ENCODE measurements around the gene VGF.
"Not testable (repeated sequence)": the region's sequence is repeated elsewhere in the genome, so short reads cannot be mapped to it uniquely, and the experiment has no call there.

The VGF gene

DNA sequence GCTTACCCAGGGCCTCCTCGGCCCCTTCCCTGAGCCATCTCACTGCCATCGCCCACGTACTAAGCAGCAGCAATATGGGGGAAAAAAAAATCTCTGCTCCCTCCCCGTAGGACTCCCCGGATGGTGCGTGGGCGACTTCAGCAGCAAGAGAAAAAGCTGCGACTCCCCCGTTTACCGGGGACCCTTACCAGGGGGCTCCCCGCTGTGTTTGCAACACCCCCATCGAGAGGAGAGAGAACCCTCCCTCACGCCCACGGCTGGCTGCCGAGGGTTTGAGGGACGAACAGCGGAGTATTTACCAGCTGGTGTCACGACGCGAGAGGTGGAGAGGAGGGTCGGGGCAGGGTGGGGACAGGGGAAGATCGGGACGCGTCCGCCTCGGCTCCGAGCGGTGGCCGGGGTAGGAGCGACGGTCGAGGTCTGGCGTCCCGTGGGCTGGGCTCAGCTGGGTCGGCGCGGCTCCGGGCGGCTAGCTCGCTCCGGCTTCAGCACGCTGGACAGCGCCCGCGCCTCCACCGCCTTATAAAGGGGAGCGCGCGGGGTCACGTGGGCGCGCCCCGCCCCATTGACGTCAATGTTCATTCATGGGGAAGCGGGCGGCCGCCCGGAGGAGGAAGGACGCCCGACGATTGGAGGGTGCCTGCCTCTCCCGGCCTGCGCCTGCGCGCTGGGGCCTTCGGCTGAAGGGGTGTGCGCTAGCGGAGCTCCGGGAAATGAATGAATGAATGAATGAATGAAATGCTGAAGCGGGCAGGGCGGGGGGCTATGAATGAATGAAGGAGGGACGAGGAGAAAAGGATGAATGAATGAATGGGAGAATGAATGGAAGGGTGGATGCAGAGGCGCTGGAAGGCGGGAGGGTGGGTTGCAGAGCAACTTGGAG, at the start of gene VGF:
Gene VGF, minus strand, starts transcription at position 495 of the 883 bp plus-strand sequence. CDS start 726 bp downstream, outside the sequence.
- peak; percentile 99 for DNase-seq

DNA sequence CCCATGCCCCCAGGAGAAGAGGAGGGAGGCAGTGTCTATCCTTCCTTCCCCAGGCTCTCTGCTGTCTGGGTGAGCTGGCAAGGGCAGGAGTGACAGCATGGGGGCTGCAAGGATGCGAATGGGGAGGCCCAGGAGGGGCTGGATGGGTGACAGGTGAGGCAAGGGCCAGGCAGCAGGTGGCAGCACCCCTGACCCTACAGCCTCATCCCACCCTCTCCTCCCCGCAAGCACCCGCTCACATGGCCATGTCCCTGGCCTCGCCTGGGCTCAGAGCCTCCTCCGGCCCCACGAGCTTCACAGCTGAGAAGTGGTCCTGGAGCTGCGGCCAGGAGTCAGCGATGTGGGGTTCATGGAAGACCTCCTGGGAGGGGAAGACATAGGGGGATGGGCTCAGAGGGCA, 46.6 kb upstream of the VGF start:
- DNase-seq: no peak

DNA sequence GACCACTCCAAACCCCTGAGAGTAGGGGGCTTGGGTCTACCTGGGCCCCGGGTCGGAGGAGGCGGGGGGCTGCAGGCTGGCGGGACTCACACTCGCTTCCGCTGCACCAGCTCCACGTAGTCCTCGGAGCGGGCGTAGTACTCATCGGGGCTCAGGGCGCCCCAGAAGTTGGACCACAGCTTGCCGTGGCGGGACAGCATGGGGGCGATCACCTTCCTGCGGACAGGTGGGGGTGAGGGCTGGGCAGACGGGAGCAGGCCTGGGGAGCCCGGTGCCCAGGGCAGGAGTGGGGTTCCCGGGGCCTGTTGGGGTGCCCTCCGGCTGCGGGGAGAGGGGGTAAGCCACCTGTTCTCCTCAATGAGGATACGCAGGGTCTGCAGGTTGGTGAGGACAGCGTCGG, 46.1 kb upstream of the VGF start:
- no peak for DNase-seq

DNA sequence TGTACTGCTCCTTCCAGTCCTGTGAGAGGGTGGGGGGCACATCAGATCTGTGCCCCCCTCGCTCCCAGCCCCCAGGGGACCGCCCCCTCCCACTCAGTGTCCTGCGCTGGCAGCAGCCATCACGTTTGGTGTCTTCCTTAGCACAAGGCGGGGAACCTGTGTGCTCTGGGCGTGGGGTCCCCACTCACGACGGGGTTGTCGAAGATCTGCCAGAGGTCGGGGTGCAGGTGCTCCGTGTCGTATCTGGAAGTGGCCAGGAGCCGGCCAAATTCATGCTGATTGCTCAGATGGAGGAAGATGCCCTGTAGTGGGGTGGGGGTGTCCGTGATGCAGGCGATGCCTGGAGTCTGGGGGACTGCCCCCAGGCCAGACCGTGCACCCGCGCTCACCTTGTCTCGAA, 44.8 kb upstream of the VGF start:
- DNase-seq: no peak

DNA sequence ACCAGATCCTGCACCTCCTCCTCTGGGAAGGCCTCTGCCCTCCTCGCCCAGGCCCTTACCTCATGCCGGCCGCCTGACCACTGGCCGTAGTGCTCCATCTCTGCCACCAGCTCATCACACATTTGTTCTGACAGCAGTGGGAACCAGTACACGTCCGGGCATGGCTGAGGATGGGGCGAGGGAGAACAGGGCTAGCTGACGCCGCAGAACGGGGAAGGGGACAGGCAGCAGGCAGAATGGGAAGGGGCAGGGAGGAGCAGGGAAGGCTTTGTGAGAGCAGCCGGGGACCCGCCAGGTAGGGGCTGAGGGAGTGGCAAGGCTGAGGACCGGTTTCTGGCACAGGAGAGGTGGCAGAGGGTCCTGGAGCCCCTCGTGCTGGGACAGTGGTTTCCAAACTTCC, 43.4 kb upstream of the VGF start:
- no peak for DNase-seq

DNA sequence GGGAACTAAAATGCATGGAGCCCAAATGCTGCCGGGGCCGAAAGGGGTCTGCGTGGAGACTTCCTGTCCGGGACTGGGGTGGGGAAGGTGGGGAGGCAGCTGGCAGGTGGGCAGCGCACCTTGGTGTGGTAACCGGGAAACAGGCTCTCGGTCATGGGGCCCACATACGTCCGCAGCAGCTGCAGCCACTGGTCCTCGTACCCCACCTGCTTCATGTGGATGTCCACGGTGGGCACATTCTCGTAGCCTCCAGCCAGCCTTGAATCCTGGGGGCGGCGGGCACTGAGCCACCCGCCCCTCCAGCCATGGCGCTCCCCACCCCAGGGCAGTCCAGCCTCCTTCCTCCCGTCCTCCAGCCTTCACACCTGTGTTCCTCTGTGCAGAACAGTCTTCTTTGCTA, 42.1 kb upstream of the VGF start:
- no peak for DNase-seq

DNA sequence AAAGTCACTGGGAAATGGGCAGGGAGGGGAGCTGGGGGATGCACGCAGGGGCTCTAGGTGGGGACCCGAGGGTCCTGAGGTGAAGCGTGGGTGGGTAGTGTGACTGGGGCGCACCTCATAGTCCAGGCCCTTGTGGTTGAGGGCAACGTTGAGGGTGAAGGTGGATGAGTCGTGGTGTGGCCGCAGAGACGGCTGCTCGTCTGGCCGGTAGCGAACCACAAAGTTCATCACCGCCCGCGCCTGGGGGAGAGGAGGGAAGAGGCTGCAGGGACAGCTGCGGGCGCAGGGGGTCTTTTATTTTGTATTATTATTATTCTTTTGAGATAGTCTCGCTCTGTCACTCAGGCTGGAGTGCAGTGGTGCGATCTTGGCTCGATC, 41.3 kb upstream of the VGF start:
- DNase-seq: no peak

DNA sequence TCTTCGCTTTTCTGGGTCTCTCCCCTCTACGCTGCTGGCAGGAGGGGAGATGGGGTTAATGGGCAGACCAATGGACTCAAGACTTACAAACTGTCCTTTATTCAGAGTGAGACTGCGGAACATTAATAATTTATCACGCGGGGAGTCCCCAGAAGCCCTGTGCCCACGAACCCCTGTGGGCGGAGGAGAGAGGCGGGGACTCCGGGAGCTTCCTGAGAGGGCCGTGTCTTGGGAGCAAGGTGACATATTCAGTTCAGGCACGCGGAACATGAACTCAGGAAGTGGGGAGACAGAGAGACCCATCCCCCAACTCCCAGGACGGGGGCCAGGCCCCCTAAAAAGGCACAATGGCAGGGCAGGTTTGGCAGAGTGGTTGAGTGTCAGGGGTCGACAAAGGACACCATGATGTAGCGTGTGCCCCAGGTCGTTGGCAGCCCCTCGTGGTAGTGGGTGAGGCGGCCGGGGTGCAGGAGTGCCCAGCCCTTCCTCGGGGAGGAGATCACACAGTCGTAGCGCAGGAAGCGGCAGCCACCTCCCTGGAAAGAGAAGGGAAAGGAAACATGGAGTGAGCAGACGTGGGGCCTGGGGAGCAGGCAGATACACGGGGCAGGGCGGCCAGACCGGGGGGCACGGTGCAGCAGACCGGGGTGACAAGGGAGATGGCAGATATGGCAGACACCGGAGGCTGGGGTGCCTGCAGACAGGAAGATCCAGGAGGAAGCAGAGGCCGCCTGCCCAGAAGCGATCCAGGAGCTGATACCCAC, 40.7 kb upstream of the VGF start:
- DNase-seq: no peak

DNA sequence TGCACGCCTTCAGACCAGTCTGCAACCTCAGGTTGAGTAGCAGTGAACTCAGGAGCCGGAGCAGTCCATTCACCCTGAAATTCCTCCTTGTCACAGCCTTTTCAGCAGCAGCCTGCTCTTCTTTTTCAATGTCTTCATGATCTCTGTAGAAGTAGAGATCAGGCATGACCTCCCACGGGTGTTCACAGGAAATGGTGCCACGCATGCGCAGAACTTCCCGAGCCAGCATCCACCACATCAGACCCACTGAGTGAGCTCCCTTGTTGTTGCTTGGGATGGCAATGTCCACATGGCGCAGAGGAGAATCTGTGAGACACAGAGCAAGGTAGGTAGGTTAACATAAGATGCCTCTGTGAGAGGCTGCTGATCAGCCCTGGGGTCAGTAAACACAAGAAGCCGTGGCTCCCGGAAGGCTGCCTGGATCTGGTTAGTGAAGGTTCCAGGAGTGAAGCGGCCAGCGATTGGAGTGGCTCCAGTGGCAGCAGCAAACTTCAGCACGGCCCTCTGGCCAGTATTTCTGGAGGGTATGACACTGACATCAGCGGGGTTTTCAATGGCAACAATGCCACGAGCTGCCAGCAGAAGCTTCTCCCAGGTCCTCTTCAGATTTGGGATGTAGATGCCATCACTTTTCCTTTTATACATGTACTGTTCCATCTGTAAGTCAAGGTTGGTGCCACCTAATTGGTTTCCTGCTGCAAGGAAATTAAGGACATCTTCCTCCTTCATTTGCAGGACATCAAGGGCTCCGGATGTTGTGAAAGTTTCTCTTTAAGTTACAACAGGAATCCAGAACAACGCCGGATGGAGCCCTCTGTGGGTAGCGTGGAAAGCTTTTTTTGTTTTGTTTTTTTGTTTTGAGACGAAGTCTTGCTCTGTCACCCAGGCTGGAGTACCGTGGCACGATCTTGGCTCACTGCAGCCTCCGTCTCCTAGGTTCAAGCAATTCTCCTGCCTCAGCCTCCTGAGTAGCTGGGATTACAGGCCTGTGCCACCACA, 38.7 kb upstream of the VGF start:
- peak; percentile 28 for DNase-seq

DNA sequence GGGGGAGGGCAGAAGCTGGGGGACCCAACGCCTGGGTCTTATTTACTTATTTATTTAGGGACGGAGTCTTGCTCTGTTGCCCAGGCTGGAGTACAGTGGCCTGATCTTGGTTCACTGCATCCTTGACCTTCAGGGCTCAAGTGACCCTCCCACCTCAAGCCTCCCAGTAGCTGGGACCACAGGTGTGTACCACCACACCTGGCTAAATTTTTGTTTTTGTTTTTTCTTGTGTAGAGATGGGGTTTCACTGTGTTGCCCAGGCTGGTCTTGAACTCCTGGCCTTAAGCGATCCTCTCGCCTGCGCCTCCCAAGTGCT, 37.2 kb upstream of the VGF start:
- DNase-seq: no peak

DNA sequence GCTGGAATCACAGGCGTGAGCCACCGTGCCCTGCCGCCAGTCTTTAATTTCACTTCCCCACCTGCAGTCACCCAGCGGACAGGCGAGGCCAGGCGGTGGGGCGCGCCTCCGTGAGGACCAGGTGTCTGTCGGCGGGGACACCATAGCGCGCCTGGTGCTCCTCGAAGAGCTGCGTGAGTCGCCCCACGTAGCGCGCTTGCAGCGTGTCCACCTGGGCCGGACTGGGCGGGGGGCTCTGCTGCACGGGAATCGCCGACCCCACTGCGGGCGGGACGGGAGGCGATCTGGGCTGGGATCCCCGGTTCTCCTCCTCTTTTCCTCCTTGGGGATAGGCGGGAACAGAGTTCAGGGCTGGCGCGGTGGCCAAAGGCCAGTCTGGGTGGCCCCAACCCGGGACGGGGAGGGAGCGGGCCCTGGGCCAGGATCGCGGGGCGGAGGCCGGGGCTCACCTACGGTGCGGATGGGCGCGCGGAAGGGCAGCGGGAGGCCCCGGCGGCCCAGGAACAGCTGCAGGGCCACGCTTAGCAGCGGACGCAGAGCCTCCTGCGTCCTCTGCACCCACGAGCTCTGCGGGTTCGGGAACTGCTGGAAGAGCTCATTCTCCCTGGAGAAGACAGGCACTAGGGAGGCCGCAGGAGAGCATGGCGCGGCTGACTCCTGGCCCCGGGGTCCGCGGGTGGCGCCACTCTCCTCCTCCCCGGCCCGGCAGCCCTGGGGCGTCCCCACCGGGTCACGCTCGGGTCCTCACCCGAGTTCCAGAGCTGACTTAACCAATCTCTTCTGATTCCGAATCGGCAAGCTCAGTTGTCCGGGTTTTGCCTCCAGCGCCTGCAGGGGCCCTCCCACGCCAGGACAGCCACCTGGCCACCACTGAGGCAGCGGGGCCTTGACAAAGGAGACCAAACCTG, 36.6 kb upstream of the VGF start:
- peak; percentile 41 for DNase-seq

DNA sequence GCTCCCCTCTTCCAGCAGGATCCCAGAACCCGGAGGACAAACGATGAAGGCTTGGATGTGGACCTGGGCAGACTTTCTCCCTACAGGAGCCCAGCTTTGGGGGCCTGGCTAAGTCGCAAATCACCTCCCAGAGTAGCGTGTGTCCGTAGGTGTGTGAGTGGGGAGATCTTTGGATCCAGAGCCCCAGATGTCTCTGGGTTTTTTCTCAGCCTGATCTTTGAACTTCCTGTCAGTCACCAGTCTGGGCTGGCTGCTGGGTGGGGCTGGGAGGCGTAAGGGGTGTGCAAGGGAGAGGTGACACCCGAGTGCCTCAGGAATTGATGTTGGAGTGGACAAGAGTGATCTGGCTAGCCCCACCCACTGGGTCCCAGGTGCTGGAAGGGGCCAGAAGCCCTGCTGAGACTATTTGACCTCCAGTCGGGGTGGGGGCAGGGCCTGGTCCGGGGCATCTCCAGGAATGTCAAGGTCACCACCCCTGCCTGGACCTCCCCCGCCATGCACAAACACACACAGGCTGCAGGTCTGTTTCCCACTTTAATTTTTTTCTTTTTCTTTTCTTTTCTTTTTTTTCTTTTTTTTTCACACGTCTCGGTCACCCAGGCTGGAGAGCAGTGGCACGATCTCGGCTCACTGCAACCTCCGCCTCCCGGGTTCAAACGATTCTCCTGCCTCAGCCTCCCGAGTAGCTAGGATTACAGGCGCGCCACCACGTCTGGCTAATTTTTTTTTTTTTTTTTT, 35.7 kb upstream of the VGF start, which contains the start of gene MOGAT3:
Gene MOGAT3, minus strand, starts transcription at position 175 of the 738 bp plus-strand sequence. CDS start 182 bp downstream, outside the sequence.
- peak; percentile 47 for DNase-seq

DNA sequence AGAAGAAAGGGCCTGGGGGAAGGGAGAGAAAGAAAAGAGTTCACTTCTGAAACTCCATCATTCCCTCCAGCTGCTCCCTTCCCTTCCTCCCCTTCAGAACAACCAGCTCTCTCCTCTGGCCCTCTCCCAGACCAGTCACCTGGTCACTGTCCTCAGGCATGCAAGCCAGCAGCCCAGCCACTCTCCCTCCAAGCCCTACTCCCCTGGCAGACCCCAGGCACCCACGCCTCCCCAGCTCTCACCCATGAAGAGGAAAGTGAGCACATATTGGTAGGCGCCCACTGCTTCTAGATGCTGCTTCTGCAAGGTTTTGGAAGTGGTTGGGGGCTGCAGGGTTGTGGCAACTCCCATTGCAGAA, 35.1 kb upstream of the VGF start:
- DNase-seq: no peak

DNA sequence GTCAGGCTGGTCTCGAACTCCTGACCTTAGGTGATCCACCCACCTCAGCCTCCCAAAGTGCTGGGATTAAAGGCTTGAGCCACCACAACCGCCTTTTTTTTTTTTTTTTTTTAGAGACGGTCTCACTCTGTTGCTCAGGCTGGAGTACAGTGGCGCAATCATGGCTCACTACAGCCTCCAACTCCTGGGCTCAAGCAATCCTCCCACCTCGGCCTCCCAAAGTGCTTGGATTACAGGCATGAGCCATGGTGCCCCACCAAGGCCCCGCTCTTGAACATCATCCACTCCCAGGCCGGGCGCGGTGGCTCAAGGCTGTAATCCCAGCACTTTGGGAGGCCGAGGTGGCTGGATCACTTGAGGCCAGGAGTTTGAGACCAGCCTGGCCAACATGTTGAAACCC, 34.2 kb upstream of the VGF start:
- DNase-seq: not testable (repeated sequence)

DNA sequence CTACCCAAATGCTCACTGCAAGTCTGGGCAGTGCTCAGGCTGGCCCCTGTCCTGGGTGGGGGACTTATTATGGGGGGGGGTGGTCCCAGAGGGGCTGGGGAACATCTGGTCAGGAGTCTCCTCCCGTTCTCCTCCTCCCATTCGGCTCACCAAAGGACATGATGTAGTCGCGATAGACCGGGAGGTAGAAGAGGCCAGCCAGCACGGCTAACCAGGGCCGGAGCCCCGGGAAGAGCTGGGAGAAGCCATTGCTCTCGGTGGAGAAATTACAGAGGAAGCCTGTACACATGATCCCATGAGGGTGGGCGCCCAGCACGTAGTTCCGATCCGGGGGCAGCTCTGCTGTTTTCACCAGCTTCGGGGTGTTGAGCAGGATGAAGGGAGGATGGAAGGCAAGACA, 33.1 kb upstream of the VGF start:
- no peak for DNase-seq

DNA sequence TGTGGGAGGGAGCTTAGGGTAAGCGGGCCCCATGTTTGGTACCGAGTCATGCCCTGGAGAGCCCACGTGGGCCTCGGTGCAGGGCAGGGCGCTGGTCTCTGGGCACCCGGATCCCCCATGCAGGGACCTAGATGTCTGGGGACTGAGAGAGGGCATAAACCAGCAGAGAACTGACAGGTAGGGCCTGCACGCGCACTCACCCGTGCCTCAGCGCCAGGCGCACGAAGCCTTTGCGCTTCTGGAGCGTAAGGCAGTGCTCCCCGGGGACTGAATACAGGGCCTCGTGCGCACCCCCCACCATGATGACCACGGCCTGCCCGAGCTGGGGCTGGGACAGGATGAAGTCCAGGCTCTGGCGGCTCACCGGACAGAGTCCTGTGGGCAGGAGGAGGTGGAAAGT, 32.6 kb upstream of the VGF start:
- no peak for DNase-seq

DNA sequence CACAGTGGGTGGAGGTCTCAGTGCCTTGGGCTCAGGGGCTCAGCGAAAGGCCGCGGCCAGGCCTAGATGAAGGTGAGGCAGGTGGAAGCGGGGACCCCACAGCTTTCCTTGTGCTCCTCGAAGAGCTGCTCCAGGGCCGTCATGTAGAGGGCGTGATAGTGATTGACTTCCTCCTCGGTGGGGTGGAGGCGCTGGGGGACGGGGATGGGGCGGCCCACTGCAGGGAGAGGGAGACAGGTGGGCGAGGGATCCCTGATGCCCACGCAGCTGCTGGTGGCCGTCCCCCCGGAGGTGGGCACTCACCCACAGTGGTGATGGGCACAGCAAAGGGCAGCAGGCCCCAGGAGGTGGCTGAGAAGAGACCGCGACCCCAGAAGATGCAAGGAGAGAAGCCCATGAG, 30.5 kb upstream of the VGF start:
- DNase-seq: no peak

DNA sequence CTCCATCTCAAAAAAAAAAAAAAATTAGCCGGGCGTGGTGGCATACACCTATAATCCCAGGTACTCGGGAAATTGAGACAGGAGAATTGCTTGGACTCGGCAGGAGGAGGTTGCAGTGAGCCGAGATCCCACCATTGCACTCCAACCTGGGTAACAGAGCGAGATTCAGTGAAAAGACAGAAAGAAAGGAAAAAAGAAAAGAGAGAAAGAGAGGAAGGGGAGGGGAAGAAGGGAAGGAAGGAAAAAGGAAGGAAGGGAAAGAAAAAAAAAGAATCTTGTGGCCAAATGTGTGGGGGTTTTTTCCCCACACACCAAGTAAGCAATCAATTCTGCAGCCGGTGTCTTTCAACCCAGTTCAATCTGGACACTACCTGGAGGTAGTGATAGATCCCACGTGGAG, 23.7 kb upstream of the VGF start:
- no peak for DNase-seq

DNA sequence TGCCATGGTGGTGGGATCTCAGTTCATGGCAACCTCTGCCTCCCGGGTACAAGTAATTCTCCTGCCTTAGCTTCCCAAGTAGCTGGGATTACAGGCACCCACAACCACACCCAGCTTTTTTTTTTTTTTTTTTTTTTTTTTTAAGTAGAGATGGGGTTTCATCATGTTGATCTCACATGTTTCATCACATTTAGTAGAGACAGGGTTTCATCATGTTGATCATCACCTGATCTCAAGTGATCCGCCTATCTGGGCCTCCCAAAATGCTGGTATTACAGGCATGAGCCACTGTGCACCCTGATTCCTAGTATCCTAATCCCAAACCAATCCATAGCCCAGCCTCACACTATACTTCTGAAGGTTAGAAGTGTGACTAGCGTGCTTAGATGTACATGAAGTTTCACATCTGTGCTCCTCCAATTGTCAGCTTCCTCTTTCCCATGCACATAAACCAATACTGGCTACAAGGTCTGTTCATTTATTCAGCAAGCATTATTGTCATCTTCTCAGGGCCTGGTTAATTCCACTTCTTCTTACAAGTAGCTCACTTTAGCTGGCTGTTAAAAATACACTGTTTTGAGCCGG, 21.6 kb upstream of the VGF start:
- no peak for DNase-seq

DNA sequence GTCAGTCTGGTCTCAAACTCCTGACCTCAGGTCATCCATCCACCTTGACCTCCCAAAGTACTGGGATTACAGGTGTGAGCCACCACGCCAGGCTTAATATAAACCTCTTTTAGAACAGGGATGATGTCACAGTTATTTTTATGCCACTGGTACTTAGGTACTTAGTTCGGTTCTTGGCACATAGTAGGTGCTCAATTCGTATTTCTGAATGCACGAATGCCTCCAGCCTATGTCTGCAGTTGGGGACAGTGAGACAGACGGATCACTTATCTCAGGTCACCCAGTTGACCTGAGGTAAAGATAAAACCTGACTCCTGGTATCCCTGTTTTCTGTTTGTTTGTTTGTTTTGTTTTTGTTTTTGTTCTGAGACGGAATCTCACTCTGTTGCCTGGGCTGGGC, 20.8 kb upstream of the VGF start:
- DNase-seq: no peak

DNA sequence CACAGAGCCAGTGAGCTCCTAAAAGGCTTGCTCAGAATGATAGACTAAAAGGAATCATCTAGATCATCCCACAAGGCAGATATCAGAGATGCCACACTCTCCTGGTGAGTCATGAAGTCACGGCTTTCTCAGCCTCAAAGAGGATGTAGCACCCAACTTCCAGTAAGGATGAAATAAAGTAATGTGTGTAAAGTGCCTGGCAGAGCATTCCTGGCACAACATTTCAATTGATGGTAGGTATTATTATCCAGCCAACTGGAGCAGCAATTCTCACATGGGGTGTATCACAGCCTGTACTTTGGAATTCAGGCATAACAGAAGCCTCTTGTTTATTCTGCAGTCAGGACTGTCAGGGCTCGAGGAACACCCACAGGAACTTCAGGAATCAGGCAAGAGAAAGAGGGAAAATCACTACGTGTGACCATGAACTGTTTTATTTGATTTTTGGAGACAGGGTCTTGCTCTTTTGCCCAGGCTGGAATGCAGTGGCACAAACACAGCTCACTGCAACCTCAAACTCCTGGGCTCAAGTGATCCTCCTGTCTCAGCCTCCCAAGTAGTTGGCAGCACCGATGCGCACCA, 20.0 kb upstream of the VGF start:
- no peak for DNase-seq
